Measurements from ENCODE around the gene PLEKHA7.

DNA sequence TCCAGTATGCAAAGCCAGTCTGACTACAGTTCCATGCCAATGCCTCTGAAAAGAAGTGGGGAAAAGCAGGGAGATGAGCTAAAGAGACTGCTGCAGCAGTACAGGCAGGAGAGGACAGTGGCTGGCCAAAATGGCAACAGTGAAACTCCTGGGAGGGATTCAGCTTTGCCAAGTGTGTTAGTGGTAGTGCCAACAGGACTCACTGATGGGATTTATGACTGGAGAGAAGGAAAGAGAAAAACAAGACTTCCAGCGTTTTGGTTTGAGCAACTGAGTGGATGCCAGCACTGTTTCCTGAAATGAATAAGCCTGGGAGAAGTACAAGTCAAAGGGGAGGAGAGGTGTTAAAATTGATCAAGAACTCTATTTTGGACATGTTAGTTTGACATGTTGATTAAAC is 80.9 kb downstream of the PLEKHA7 start:
- TF ChIP-seq, protein P1, sequence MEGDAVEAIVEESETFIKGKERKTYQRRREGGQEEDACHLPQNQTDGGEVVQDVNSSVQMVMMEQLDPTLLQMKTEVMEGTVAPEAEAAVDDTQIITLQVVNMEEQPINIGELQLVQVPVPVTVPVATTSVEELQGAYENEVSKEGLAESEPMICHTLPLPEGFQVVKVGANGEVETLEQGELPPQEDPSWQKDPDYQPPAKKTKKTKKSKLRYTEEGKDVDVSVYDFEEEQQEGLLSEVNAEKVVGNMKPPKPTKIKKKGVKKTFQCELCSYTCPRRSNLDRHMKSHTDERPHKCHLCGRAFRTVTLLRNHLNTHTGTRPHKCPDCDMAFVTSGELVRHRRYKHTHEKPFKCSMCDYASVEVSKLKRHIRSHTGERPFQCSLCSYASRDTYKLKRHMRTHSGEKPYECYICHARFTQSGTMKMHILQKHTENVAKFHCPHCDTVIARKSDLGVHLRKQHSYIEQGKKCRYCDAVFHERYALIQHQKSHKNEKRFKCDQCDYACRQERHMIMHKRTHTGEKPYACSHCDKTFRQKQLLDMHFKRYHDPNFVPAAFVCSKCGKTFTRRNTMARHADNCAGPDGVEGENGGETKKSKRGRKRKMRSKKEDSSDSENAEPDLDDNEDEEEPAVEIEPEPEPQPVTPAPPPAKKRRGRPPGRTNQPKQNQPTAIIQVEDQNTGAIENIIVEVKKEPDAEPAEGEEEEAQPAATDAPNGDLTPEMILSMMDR (IDR thresholded peaks at IDR 0.05; ENCODE audit: low read depth, low read length), result no peak
- TF ChIP-seq POLR2A (IDR thresholded peaks at IDR 0.05; ENCODE audit: extremely low read depth, insufficient read length), result no peak
